Nucleus accumbens (tissue), 56 donors: ENCODE results near the gene PIK3R5.

Source experiments
- DNase-seq, 56 donors: peaks; one replicate each; lab custom pipeline; 2025; lab: John Stamatoyannopoulos, UW

The PIK3R5 gene

GRCh38 chr17:8839410-8839935 is 126.0 kb downstream of the PIK3R5 start:
- no peak for DNase-seq

GRCh38 chr17:8838551-8839095 is 126.9 kb downstream of the PIK3R5 start:
- DNase-seq = no peak

- DNase-seq = no peak
Measured at GRCh38 chr17:8837563-8838075, 127.9 kb downstream of the PIK3R5 start.

GRCh38 chr17:8836821-8837562 is 128.5 kb downstream of the PIK3R5 start:
- no peak for DNase-seq

- no peak for DNase-seq
Measured at GRCh38 chr17:8835631-8836364, 129.7 kb downstream of the PIK3R5 start.

GRCh38 chr17:8835106-8835505 is 130.4 kb downstream of the PIK3R5 start:
- no peak for DNase-seq

- no peak for DNase-seq
Measured at GRCh38 chr17:8832711-8833352, 132.7 kb downstream of the PIK3R5 start.

GRCh38 chr17:8831234-8831849 is 134.2 kb downstream of the PIK3R5 start:
- DNase-seq = no peak

GRCh38 chr17:8830141-8830540 is 135.4 kb downstream of the PIK3R5 start:
- DNase-seq = no peak

- no peak for DNase-seq
Measured at GRCh38 chr17:8829036-8829941, 136.2 kb downstream of the PIK3R5 start.
